RWPE2 (cell line): ENCODE measurements around the gene HS6ST1.

ENCODE experiments used
- ATAC-seq: fragments of 200-7000 bp; cut with Tn5 transposase; 3 replicates; pipeline ENCODE4 v1.9.1; 2021; ENCODE audit warnings: low read depth
- DNase-seq: peaks from one replicate; pipeline ENCODE4 v3.0.0-alpha.2; 2020; ENCODE audit warnings: low spot score
- H3K27ac ChIP-seq: fragments of 450-650 bp; 2 replicates; pipeline ENCODE4 v1.5.1; 2017; ENCODE audit warnings: mild to moderate bottlenecking; ENCODE audit not compliant: poor library complexity, severe bottlenecking
- H3K27me3 ChIP-seq: fragments of 250-450 bp; sonication (Bioruptor Pico); 2 replicates; pipeline ENCODE4 v1.5.1; 2021; ENCODE audit warnings: mild to moderate bottlenecking, moderate library complexity; ENCODE audit not compliant: insufficient read depth, poor library complexity, severe bottlenecking
- H3K36me3 ChIP-seq: fragments of 250-450 bp; sonication (Bioruptor Pico); 2 replicates; pipeline ENCODE4 v1.5.1; 2020; ENCODE audit warnings: low read depth, mild to moderate bottlenecking, moderate library complexity
- H3K4me1 ChIP-seq: fragments of 250-450 bp; sonication (Bioruptor Pico); 2 replicates; pipeline ENCODE4 v1.5.1; 2021; ENCODE audit warnings: mild to moderate bottlenecking, moderate library complexity; ENCODE audit not compliant: insufficient read depth, poor library complexity, severe bottlenecking
- H3K4me3 ChIP-seq: fragments of 250-450 bp; sonication (Bioruptor Pico); 2 replicates; pipeline ENCODE4 v1.5.1; 2021; ENCODE audit warnings: mild to moderate bottlenecking, moderate library complexity; ENCODE audit not compliant: severe bottlenecking
- H3K9me3 ChIP-seq: fragments of 250-450 bp; sonication (Bioruptor Pico); 2 replicates; pipeline ENCODE4 v1.5.1; 2021; ENCODE audit warnings: mild to moderate bottlenecking, moderate library complexity; ENCODE audit not compliant: severe bottlenecking
- TF ChIP-seq, protein P1 (sequence below): fragments of 450-650 bp; IDR thresholded peaks from one replicate; pipeline ENCODE4 v1.5.1; 2017; ENCODE audit warnings: mild to moderate bottlenecking, moderate library complexity; ENCODE audit not compliant: poor library complexity, severe bottlenecking

HS6ST1 gene

DNA sequence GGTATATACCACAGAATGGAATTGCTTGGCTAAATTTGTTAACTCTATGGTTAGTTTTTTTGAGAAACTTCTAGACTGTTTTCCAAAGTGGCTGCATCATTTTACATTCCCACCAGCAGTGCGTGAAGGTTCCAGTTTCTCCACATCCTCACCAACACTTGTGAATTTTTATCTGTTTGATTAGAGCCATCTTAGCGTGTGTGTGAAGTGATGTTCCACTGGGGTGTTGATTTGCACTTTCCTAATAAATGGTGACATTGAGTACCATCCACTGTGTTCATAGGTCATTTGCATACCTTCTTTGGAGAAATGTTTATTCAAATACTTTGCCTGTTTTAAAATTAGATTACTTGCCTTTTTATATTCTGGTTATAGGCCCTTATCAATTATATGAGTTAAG lies 37.5 kb upstream of the HS6ST1 start:
- H3K4me1 ChIP-seq = no peaks in the 10 kb centered on the region
- DNase-seq (no peak), ATAC-seq (no peak)
- H3K4me3 ChIP-seq = no peak overlapping the region
- H3K36me3 ChIP-seq = no peaks in the 10 kb centered on the region
- no peaks in the 10 kb centered on the region for H3K27me3 ChIP-seq
- H3K27ac ChIP-seq = no peak overlapping the region
- TF ChIP-seq, protein P1, sequence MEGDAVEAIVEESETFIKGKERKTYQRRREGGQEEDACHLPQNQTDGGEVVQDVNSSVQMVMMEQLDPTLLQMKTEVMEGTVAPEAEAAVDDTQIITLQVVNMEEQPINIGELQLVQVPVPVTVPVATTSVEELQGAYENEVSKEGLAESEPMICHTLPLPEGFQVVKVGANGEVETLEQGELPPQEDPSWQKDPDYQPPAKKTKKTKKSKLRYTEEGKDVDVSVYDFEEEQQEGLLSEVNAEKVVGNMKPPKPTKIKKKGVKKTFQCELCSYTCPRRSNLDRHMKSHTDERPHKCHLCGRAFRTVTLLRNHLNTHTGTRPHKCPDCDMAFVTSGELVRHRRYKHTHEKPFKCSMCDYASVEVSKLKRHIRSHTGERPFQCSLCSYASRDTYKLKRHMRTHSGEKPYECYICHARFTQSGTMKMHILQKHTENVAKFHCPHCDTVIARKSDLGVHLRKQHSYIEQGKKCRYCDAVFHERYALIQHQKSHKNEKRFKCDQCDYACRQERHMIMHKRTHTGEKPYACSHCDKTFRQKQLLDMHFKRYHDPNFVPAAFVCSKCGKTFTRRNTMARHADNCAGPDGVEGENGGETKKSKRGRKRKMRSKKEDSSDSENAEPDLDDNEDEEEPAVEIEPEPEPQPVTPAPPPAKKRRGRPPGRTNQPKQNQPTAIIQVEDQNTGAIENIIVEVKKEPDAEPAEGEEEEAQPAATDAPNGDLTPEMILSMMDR = no peak
- no peaks in the 10 kb centered on the region for H3K9me3 ChIP-seq

DNA sequence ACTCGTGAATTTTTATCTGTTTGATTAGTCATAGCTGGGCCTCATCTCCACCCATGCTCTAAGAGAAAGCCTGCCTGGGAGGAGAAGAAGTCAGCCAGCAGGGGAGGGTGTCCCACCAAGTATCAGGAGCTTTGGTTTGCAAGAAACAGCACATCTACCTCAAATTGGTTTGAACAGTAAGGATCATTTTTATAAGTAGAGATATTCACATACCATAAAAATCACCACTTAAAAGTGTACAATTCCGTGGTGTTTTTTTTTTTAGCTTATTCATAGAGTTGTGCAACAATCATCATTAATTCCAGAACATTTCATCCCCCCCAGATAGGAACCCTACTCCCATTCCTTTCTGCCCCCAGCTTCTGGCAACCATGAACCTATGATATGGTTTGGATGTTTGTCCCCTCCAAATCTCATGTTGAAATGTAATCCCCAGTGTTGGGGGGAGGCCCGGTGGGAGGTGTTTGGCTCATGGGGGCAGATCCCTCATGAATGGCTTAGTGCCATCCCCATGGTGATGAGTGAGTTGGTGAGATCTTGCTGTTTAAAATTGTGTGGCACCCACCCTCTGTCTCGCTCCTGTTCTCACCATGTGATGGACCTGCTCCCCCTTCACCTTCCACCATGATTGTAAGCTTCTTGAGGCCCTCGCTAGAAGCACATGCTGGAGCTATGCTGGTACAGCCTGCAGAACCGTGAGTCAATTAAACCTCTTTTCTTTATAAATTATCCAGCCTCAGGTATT lies 36.2 kb upstream of the HS6ST1 start:
- no peaks in the 10 kb centered on the region for H3K36me3 ChIP-seq
- no peak overlapping the region for H3K27ac ChIP-seq
- no peak overlapping the region for H3K4me3 ChIP-seq
- no peak for ATAC-seq
- no peaks in the 10 kb centered on the region for H3K4me1 ChIP-seq
- TF ChIP-seq, protein P1 = no peak
- H3K27me3 ChIP-seq = no peaks in the 10 kb centered on the region
- H3K9me3 ChIP-seq = no peaks in the 10 kb centered on the region
- no peak for DNase-seq

DNA sequence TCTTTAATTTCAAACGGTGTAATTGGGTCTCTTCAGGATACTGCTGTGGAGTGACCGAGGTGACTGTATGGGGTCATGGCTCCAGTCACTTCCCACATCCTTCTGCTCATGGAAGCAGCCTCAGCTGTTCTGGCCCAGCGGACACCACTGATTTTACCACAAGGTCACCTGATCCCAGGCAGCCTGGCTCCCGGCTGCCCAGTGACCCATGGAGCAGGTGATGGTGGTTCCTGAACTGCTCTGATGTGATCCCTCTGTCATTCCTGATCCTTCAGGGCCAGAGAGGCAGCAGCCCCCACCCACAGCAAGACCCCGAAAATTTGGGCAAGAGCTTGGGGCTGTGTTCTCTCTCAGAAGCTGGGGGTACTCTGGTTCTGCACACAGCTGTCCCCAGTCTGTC lies 35.5 kb upstream of the HS6ST1 start:
- Histone ChIP-seq H3K36me3 (no peaks in the 10 kb centered on the region), H3K4me1 (no peaks in the 10 kb centered on the region), H3K4me3 (no peak overlapping the region), H3K27me3 (no peaks in the 10 kb centered on the region), H3K9me3 (no peaks in the 10 kb centered on the region), H3K27ac (no peak overlapping the region)
- DNase-seq (no peak), ATAC-seq (no peak)
- TF ChIP-seq, protein P1 = no peak

- Histone ChIP-seq H3K36me3 (no peaks in the 10 kb centered on the region), H3K27ac (no peak overlapping the region), H3K9me3 (no peaks in the 10 kb centered on the region), H3K27me3 (no peaks in the 10 kb centered on the region), H3K4me3 (no peak overlapping the region), H3K4me1 (no peaks in the 10 kb centered on the region)
- ATAC-seq (no peak), DNase-seq (no peak)
- TF ChIP-seq, protein P1 = no peak
These were observed 32.1 kb upstream of the HS6ST1 start for GRCh38 chr2:128350736-128351135.

GRCh38 chr2:128348701-128349100 lies 30.0 kb upstream of the HS6ST1 start:
- Histone ChIP-seq H3K27me3 (no peaks in the 10 kb centered on the region), H3K9me3 (no peaks in the 10 kb centered on the region), H3K4me1 (no peaks in the 10 kb centered on the region), H3K36me3 (no peaks in the 10 kb centered on the region), H3K4me3 (no peak overlapping the region), H3K27ac (no peak overlapping the region)
- TF ChIP-seq, protein P1 = no peak
- ATAC-seq = no peak
- no peak for DNase-seq
